B cell (primary cell): ENCODE results near the gene ULBP1. TPM values are rescaled to one million over a fixed set of nuclear protein-coding genes. Genes with fewer than 3 reads are reported as not detected.

ENCODE experiments used
- ATAC-seq: fragments of 200-7000 bp; cut with Tn5 transposase; one replicate; pipeline ENCODE4 v1.10.0; 2021; ENCODE audit warnings: low read depth, mild to moderate bottlenecking, moderate number of reproducible peaks, moderate library complexity
- CTCF ChIA-PET: fragments of 350-600 bp; sonication (Branson Sonifier 250); formaldehyde crosslinking; loops from one replicate; lab custom pipeline; 2021; ENCODE audit warnings: antibody characterized with exemption, inconsistent platforms; lab: Charles Lee
- POLR2A ChIA-PET: fragments of 350-600 bp; sonication (Branson Sonifier 250); formaldehyde crosslinking; loops from one replicate; lab custom pipeline; 2021; ENCODE audit warnings: antibody characterized with exemption; lab: Charles Lee
- DNase-seq: peaks from one replicate; pipeline ENCODE4 v3.0.0; 2013
- H2AFZ ChIP-seq: 2 replicates; pipeline ENCODE4 v1.6.1; 2012; ENCODE audit warnings: mild to moderate bottlenecking, low read depth, low read length; ENCODE audit not compliant: insufficient read depth, poor library complexity, severe bottlenecking
- H3K27ac ChIP-seq, 2 donors: 1 replicate in 1 of 2; 2 replicates in 1 of 2; pipeline ENCODE4 v1.5.1; 2012 to 2013; ENCODE audit warnings: low read length in 2 of 2, mild to moderate bottlenecking in 2 of 2, moderate library complexity in 1 of 2
- H3K27me3 ChIP-seq, 4 experiments: fragments of 200-600 bp in 1 of 4; sonication (generic) in 1 of 4; replicated peaks in 1 of 4; 1 replicate in 2 of 4; 2 replicates in 2 of 4; pipeline versions ENCODE4 v1.6.1 to v1.7.0; 2013 to 2016; ENCODE audit warnings: low read length in 3 of 4, mild to moderate bottlenecking in 2 of 4, mixed read lengths in 1 of 4, moderate library complexity in 1 of 4; ENCODE audit not compliant: insufficient read depth in 4 of 4, control insufficient read depth in 3 of 4; ENCODE audit errors: control extremely low read depth in 1 of 4
- H3K36me3 ChIP-seq, 2 experiments: replicated peaks in 1 of 2; 1 replicate in 1 of 2; 2 replicates in 1 of 2; pipeline versions ENCODE4 v1.6.1 to v1.7.1; 2013; ENCODE audit warnings: low read length in 1 of 2; ENCODE audit not compliant: insufficient read depth in 2 of 2, control insufficient read depth in 1 of 2; ENCODE audit errors: control extremely low read depth in 1 of 2, extremely low read depth in 1 of 2
- H3K4me1 ChIP-seq, 2 donors: fragments of 200-600 bp in 1 of 2; sonication (generic) in 1 of 2; 1 replicate in 1 of 2; 2 replicates in 1 of 2; pipeline versions ENCODE4 v1.5.1 to v1.6.1; 2013 to 2017; ENCODE audit warnings: low read length in 2 of 2; ENCODE audit not compliant: control insufficient read depth in 2 of 2, insufficient read depth in 2 of 2
- H3K4me2 ChIP-seq: replicated peaks from 2 replicates; pipeline ENCODE3; 2012; ENCODE audit warnings: mild to moderate bottlenecking, low read depth, low read length; ENCODE audit not compliant: poor library complexity, severe bottlenecking
- H3K4me3 ChIP-seq, 5 experiments: fragments of 200-600 bp in 1 of 5; sonication (generic) in 1 of 5; 1 replicate in 3 of 5; 2 replicates in 2 of 5; pipeline versions ENCODE4 v1.5.1 to v1.7.0; 2011 to 2016; ENCODE audit warnings: low read length in 4 of 5, mild to moderate bottlenecking in 4 of 5, low read depth in 2 of 5, control low read depth in 1 of 5, moderate library complexity in 1 of 5; ENCODE audit not compliant: insufficient read depth in 1 of 5; ENCODE audit errors: control extremely low read depth in 1 of 5, extremely low read depth in 1 of 5
- H3K79me2 ChIP-seq: fragments of 200-600 bp; sonication (generic); one replicate; pipeline ENCODE4 v1.6.0; 2016; ENCODE audit warnings: low read length; ENCODE audit not compliant: control insufficient read depth, insufficient read depth
- H3K9ac ChIP-seq: fragments of 200-600 bp; sonication (generic); 2 replicates; pipeline ENCODE4 v1.6.1; 2017; ENCODE audit warnings: mild to moderate bottlenecking, low read length, moderate library complexity
- H3K9me3 ChIP-seq, 3 donors: one replicate each; pipeline versions ENCODE4 v1.6.1 to v1.7.1; 2013; ENCODE audit warnings: low read length in 2 of 3; ENCODE audit not compliant: control insufficient read depth in 2 of 3, insufficient read depth in 1 of 3; ENCODE audit errors: control extremely low read depth in 1 of 3
- H4K20me1 ChIP-seq: 2 replicates; pipeline ENCODE4 v1.6.0; 2012; ENCODE audit warnings: mild to moderate bottlenecking, low read length; ENCODE audit not compliant: insufficient read depth, control insufficient read depth, poor library complexity, severe bottlenecking
- H3K27ac Mint-ChIP-seq: one replicate; pipeline ENCODE4 v1.8.0; 2021; ENCODE audit warnings: mixed read lengths
- H3K27me3 Mint-ChIP-seq: one replicate; pipeline ENCODE4 v1.8.0; 2021; ENCODE audit warnings: mixed read lengths
- H3K4me1 Mint-ChIP-seq: one replicate; pipeline ENCODE4 v1.8.0; 2021; ENCODE audit warnings: mixed read lengths
- H3K4me3 Mint-ChIP-seq: one replicate; pipeline ENCODE4 v1.8.0; 2021; ENCODE audit warnings: mixed read lengths
- H3K9me3 Mint-ChIP-seq: one replicate; pipeline ENCODE4 v1.8.0; 2022; ENCODE audit warnings: mixed read lengths; ENCODE audit not compliant: insufficient read depth
- EZH2 ChIP-seq: IDR thresholded peaks from 2 replicates; pipeline ENCODE4 v1.6.1; 2012; ENCODE audit warnings: borderline replicate concordance, low read depth, mild to moderate bottlenecking, moderate library complexity, low read length; ENCODE audit not compliant: insufficient read depth, poor library complexity, severe bottlenecking
- WGBS: methylation state at CpG from one replicate; pipeline ENCODE4 v1.1.5; 2013; ENCODE audit warnings: missing lambda C conversion rate; ENCODE audit not compliant: insufficient coverage; 5-methylcytosine and 5-hydroxymethylcytosine counted together
- intact Hi-C: fragments of 100-400 bp; cut with micrococcal nuclease; formaldehyde crosslinking; loops from one replicate; pipeline ENCODE4 v1.10.0; 2022
- polyA plus RNA-seq: library from polyadenylated mRNA; depleted of rRNA; stranded (reverse); fragments of >200 nt; gene quantifications from 2 replicates; pipeline ENCODE4 v1.2.3, GENCODE V29; 2012
- total RNA-seq, 2 donors: library from RNA; stranded (reverse); fragments of 120-200 nt in 1 of 2; gene quantifications; 1 replicate in 1 of 2; 2 replicates in 1 of 2; pipeline versions ENCODE4 v1.2.3 to v1.2.4, GENCODE V29; 2013 to 2022
- TF ChIP-seq, protein P1 (sequence below): fragments of 200-600 bp; IDR thresholded peaks from one replicate; pipeline ENCODE4 v1.8.0; 2022; ENCODE audit warnings: antibody characterized with exemption, mild to moderate bottlenecking

Gene ULBP1
- total and polyA plus RNA-seq, 2 donors (not counting 1 experiment from before 2014, with no cell fraction given), result 0.04 to 0.12 TPM

DNA sequence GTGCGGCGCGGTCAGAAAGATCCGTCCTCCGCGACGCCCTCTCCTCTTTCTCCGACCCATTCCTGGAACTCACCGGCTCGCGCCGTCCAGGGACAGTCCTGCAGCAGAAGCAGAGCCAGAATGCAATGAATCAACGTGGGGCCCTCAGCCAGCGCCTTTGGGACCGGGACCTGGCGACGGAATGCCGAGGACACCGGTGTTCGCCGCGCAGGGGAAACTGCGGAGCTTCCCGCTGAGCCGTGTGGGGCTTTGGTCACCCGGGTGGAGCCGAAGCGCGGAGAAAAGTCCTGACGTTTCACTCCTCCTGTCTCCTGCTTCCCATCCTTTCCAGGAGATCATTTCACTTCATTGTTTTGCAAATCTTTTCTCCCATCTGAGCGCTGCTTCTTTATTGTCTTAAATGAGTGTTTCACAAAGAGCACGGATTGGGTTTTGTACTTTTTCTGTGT lies 26.5 kb downstream of the ULBP1 start:
- Mint-ChIP-seq H3K27me3 (peaks cover 79% of the 10 kb centered on the region), H3K4me1 (peaks cover 31% of the 10 kb centered on the region), H3K9me3 (no peaks in the 10 kb centered on the region), H3K4me3 (peak overlapping the region; percentile 90), H3K27ac (no peak overlapping the region)
- Histone ChIP-seq H3K9me3 (peaks cover 0 to 36% (median 13%) of the 10 kb centered on the region in 3 donors), H3K4me1 (peaks cover 29 to 38% of the 10 kb centered on the region in 2 donors), H3K27ac (no peak overlapping the region), H3K9ac (peak overlapping the region; percentile 71), H3K79me2 (no peaks in the 10 kb centered on the region), H3K4me2 (peak overlapping the region; percentile 99), H2AFZ (peak overlapping the region; percentile 75), H3K27me3 (peaks cover 0 to 84% (median 67%) of the 10 kb centered on the region in 4 experiments), H3K4me3 (peak overlapping the region in 3 of 5 experiments; percentile 55 to 68 (median 63)), H4K20me1 (peaks cover 5% of the 10 kb centered on the region), H3K36me3 (no peaks in the 10 kb centered on the region)
- TF ChIP-seq, protein P1, sequence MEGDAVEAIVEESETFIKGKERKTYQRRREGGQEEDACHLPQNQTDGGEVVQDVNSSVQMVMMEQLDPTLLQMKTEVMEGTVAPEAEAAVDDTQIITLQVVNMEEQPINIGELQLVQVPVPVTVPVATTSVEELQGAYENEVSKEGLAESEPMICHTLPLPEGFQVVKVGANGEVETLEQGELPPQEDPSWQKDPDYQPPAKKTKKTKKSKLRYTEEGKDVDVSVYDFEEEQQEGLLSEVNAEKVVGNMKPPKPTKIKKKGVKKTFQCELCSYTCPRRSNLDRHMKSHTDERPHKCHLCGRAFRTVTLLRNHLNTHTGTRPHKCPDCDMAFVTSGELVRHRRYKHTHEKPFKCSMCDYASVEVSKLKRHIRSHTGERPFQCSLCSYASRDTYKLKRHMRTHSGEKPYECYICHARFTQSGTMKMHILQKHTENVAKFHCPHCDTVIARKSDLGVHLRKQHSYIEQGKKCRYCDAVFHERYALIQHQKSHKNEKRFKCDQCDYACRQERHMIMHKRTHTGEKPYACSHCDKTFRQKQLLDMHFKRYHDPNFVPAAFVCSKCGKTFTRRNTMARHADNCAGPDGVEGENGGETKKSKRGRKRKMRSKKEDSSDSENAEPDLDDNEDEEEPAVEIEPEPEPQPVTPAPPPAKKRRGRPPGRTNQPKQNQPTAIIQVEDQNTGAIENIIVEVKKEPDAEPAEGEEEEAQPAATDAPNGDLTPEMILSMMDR, result no peak
- TF ChIP-seq EZH2, result peak; percentile 40
- ATAC-seq (no peak), DNase-seq (no peak)
- WGBS, result 8% methylated on average over 30 of the region's 32 CpGs
- intact Hi-C loops, result loop anchor here (1.0 to 2.0 kb wide), 2 partner anchors 15 to 26 kb away; no protein-coding TSS in a partner anchor
- POLR2A ChIA-PET, result no interaction called here
- CTCF ChIA-PET, result interaction anchor here (0.6 to 2.4 kb wide), 5 partner anchors 27 to 274 kb away, joined by 3 to 8 read pairs (median 4); no protein-coding TSS in a partner anchor
